ENCODE results near the gene KRTAP4-8.

DNA sequence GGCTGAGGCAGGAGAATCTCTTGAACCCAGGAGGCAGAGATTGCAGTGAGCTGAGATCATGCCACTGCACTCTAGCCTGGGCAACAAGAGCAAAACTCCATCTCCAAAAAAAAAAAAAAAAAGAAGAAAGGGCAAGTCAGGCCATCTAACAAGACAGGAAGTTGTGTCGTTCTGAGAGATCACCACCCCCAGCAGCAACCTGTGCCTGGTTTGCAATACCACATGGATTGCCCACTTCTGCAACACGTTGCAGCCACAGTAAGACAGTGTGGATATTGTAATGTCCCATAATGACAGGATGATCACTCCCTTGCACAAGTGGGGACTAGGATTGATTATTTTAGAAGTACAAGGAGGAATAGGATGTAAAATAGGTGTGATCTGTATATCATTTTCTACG lies 28.9 kb downstream of the KRTAP4-8 start:
- TF ChIP-seq CTCF (IDR thresholded peaks at IDR 0.05; ENCODE audit: low read depth, low read length, missing input control), result no peak
- no peak for TF ChIP-seq YY1 (IDR thresholded peaks at IDR 0.05)
- no peak for TF ChIP-seq MAX (IDR thresholded peaks at IDR 0.05)
- TF ChIP-seq, protein P1, sequence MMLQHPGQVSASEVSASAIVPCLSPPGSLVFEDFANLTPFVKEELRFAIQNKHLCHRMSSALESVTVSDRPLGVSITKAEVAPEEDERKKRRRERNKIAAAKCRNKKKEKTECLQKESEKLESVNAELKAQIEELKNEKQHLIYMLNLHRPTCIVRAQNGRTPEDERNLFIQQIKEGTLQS (IDR thresholded peaks at IDR 0.05), result no peak
- no peak for TF ChIP-seq GABPA (IDR thresholded peaks at IDR 0.05 in 1 of 2, conservative IDR thresholded peaks at IDR 0.05 in 1 of 2)
- TF ChIP-seq, protein P2, sequence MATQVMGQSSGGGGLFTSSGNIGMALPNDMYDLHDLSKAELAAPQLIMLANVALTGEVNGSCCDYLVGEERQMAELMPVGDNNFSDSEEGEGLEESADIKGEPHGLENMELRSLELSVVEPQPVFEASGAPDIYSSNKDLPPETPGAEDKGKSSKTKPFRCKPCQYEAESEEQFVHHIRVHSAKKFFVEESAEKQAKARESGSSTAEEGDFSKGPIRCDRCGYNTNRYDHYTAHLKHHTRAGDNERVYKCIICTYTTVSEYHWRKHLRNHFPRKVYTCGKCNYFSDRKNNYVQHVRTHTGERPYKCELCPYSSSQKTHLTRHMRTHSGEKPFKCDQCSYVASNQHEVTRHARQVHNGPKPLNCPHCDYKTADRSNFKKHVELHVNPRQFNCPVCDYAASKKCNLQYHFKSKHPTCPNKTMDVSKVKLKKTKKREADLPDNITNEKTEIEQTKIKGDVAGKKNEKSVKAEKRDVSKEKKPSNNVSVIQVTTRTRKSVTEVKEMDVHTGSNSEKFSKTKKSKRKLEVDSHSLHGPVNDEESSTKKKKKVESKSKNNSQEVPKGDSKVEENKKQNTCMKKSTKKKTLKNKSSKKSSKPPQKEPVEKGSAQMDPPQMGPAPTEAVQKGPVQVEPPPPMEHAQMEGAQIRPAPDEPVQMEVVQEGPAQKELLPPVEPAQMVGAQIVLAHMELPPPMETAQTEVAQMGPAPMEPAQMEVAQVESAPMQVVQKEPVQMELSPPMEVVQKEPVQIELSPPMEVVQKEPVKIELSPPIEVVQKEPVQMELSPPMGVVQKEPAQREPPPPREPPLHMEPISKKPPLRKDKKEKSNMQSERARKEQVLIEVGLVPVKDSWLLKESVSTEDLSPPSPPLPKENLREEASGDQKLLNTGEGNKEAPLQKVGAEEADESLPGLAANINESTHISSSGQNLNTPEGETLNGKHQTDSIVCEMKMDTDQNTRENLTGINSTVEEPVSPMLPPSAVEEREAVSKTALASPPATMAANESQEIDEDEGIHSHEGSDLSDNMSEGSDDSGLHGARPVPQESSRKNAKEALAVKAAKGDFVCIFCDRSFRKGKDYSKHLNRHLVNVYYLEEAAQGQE (IDR thresholded peaks at IDR 0.05), result no peak
- no peak for TF ChIP-seq RAD21 (IDR thresholded peaks at IDR 0.05)
